HG02588 (cell line): ENCODE measurements around the gene CCL22.
A peak's percentile ranks its signal among the peaks of the same experiment; 100 is the strongest.

Experiments
- ATAC-seq: cut with Tn5 transposase; IDR thresholded peaks from one replicate; pipeline ENCODE4 v1.9.1; 2021; ENCODE audit warnings: mild to moderate bottlenecking, moderate library complexity; ENCODE audit not compliant: unreplicated experiment

Gene CCL22

GRCh38 chr16:57345666-57346204 lies 12.8 kb upstream of the CCL22 start:
- no peak for ATAC-seq

GRCh38 chr16:57347858-57348257 lies 10.7 kb upstream of the CCL22 start:
- no peak for ATAC-seq

DNA sequence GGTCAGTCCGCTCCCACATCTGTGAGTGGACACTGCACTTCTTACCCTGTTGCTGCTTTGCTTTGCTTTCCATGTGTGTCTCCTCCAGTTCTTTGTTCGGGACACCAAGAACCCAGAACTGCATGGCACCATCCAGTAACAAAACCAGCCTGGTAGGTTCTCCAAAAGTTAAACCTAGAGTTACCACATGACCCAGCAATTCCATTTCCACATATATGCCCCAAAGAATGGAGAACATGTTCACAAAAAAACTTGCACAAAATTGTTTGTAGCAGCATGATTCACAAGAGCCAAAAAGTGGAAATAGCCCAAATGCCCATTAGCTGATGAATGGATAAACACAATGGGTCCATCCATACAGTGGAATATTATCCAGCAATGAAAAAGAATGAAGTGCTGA lies 10.3 kb upstream of the CCL22 start:
- ATAC-seq, result no peak

- peak; percentile 78 for ATAC-seq
Observed at GRCh38 chr16:57349212-57350031, 9.2 kb upstream of the CCL22 start.

DNA sequence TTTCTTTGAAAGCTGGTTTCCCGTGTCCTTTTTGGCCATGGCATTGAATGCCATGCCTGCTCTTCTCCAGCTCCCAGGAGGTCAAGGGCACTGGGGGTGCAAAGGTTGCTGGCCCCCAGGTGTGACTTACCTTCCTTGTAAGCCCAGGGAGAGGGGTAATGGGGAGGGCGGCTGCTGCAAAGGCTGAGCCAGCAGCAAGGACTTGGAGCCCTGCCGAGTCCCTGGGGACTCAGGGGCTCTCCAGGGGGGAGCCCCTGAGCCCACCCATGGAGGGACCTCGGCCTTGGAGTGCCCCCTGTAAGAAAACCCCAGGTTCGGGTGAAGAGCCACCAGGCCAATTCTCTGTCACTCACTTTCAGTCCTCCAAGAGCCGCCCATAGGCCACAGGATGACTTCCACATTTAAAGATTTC lies 5.9 kb upstream of the CCL22 start:
- ATAC-seq, result no peak

- no peak for ATAC-seq
Observed at GRCh38 chr16:57354311-57354710, 4.3 kb upstream of the CCL22 start.

GRCh38 chr16:57355898-57356414 lies 2.6 kb upstream of the CCL22 start:
- no peak for ATAC-seq

DNA sequence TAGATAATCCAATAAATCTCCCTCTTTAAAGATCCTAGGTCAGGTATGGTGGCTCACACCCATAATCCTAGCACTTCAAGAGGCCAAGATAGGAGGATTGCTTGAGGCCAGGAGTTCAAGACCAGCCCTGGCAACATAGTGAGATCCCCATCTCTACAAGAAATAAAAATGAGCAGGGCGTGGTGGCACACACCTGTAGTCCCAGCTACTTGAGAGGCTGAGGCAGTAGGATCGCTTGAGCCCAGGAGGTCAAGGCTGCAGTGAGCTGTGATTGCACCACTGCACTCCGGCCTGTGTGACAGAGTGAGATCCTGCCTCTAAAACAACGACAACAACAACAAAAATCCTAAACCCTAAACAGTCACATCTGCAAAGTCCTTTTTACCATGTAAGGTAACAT lies 2.0 kb upstream of the CCL22 start:
- ATAC-seq, result no peak

DNA sequence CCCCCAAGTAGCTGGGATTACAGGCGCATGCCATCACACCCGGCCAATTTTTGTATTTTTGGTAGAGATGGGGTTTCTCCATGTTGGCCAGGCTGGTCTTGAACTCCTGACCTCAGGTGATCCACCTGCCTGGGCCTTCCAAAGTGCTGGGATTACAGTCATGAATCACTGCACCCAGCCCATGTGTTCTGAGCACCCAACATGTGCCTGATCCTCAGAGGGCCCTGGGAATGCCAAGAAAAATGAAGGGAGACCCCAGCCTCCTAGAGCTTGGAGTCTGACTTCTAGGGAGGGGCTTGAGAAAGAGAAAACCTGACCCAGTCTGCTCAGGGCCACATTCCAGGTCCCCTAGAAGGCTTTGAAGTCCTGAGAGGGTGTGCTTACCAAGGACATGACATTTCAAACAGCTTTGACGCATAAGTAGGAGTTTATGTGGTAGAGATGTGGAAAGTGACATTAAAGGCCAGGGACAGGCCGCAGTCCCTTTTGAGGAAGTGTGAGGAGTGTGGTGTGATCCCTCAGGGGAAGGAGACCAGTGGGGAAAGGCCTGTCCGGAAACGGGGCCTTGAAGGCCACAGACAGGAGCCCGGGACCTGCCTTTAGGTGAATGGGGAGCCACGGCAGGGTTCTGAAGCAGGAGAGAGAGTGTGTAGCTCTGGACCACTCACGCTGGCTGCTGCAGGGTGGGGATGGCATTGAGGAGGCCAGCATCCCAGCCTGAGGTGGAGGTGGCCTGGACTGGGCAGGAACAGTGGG lies 1.1 kb upstream of the CCL22 start:
- ATAC-seq, result no peak

DNA sequence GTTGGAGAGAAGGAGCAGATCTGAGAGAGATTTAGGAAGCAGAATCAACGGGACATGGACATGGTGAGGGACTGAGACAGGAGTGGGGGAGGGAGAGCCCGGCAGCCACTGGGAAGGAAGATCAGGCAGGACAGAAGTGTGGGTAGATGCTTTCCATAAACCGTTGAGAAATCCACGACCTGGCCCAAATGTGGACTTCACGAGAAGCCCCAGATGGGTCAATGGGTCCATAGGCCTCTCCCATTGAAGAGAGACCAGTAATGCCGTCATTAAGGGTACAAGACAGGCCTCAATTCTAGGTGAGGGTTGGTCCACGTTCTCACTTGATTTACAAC lies 530 bp upstream of the CCL22 start:
- peak; percentile 7 for ATAC-seq

- no peak for ATAC-seq
Observed at GRCh38 chr16:57360321-57360935, 1.8 kb downstream of the CCL22 start.

DNA sequence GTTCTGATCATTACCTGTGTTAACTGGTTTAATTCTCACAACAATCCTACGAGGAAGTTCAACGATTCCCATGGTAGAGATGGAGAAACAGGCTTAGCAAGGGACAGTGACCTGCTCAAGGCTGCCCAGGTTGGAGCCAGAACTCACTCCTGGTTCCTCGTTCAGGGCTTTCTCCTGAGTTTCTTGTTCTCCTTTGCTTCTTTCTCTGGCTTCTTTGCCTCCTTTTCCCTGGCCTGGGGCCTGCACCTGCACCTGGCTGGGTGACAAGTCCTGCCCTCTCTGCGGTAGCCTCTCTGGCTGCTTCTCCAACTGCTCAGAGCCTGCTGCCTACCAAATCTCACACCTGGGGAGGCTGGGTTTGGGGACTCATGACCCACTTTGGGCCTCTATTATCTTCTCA lies 2.8 kb downstream of the CCL22 start:
- ATAC-seq, result no peak

DNA sequence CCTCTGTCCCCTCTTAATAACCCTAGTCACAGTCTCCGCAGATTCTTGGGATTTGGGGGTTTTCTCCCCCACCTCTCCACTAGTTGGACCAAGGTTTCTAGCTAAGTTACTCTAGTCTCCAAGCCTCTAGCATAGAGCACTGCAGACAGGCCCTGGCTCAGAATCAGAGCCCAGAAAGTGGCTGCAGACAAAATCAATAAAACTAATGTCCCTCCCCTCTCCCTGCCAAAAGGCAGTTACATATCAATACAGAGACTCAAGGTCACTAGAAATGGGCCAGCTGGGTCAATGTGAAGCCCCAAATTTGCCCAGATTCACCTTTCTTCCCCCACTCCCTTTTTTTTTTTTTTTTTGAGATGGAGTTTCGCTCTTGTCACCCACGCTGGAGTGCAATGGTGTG lies 5.6 kb downstream of the CCL22 start:
- ATAC-seq, result no peak

GRCh38 chr16:57366544-57367040 lies 8.0 kb downstream of the CCL22 start:
- ATAC-seq, result no peak

- no peak for ATAC-seq
Observed at GRCh38 chr16:57367116-57367752, 8.7 kb downstream of the CCL22 start.

GRCh38 chr16:57371494-57372371 lies 13.2 kb downstream of the CCL22 start:
- no peak for ATAC-seq

DNA sequence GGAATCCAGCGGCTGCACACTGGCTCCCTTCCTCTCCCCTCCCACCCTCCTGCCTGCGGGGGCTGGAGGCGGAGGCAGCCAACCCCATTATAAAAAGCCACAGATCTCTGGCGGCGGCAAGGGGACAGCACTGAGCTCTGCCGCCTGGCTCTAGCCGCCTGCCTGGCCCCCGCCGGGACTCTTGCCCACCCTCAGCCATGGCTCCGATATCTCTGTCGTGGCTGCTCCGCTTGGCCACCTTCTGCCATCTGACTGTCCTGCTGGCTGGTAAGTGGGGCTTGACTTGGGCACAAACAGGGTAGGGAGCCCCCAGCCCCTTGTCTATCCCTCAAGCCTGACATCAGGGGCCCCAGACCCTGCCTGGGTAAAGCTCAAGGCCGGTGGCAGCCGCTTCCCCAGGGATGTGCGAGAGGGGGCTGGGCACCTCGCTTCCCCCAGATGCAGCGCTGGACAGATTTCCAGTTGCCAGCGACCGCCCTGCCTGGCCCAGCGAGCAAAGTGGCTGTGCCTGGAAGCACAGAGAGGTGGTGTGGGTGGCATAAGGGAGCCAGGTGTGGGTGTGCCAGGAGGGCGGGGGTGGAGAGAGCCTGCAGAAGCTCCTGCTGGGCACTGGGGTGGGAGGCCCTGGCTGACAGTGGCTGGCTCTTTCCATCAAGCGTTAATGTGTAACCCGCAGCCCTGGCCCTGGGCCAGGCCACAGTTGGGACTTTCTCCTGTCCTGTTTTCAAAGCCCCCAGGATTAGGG lies 14.0 kb downstream of the CCL22 start, which contains the start of gene CX3CL1:
CX3CL1 (plus strand) TSS at position 119 of the 745 bp plus-strand sequence; CDS start at position 198, 79 bp downstream.
- ATAC-seq, result no peak

DNA sequence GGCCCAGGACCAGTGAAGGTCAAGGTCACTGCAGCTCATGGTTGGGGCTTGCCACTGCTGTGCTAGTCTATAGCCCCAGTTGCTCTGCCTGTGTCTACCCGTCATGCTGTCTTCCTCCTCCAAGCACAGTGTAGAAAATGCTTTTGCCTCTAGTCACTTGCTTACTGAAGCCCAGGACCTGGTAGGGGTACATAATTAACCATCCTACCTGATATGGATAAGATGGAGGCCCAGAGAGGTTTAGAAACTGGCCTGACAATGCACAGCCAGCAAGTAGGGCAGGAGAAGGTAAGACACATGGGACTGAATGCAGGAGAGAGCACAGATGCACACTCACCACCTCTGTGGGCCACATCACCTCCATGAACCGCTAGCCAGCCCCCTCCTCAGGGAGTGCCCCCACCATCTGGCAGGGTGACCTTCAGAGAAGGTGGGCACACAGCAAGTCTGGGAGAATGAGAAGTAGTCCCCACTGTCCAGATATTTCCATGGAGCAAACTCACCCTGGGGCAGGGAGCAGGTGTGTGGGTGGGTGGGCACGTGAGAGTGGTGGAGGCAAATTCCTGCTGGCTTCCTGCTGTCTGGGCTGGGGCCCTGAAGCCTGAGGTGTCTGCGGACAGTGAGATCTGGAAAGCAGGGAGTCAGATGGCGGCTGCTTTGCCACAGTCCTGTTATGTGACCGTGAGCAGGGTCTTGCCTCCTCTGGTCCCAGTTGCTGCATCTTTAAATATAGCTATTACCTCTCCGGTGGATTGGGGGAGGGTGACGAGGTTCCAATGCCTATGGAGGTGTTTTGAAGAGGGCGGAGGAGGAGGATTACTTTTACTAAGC lies 14.7 kb downstream of the CCL22 start:
- no peak for ATAC-seq
